K562 (cell line): ENCODE data around the gene CBFA2T3. TPM values are rescaled to one million over a fixed set of nuclear protein-coding genes. Genes with fewer than 3 reads are reported as not detected.
A peak's percentile ranks its signal among the peaks of the same experiment; 100 is the strongest.

Experiments
- ADNP ChIP-seq: fragments of 200-800 bp; sonication (Bioruptor generic); IDR thresholded peaks from 2 replicates; pipeline ENCODE4 v1.6.1; 2016; ENCODE audit warnings: missing genetic modification characterization, missing compliant biosample characterization
- CHD2 ChIP-seq: IDR thresholded peaks from 2 replicates; pipeline ENCODE4 v1.6.1; 2011; ENCODE audit warnings: low read depth, low read length
- HIVEP1 ChIP-seq: fragments of 250-450 bp; sonication (Bioruptor Pico); IDR thresholded peaks from 2 replicates; pipeline ENCODE4 v1.4.0; 2020; ENCODE audit warnings: mild to moderate bottlenecking
- MAX ChIP-seq: sonication (generic); formaldehyde crosslinking; IDR thresholded peaks from 2 replicates; pipeline ENCODE4 v1.9.0; 2022; ENCODE audit warnings: mild to moderate bottlenecking, missing genetic modification reagents
- MAZ ChIP-seq, 2 experiments: fragments of 450-650 bp in 1 of 2; sonication (generic) in 1 of 2; formaldehyde crosslinking; IDR thresholded peaks in 1 of 2; conservative IDR thresholded peaks in 1 of 2; 2 replicates each; pipeline versions ENCODE4 v1.4.0 to v1.5.0; 2020; ENCODE audit warnings: mild to moderate bottlenecking in 1 of 2, missing genetic modification reagents in 1 of 2
- NKRF ChIP-seq: fragments of 450-650 bp; IDR thresholded peaks from 2 replicates; pipeline ENCODE4 v1.6.1; 2016; ENCODE audit warnings: borderline replicate concordance
- NRF1 ChIP-seq, 2 experiments: fragments of 450-650 bp; IDR thresholded peaks in 1 of 2; conservative IDR thresholded peaks in 1 of 2; 2 replicates each; pipeline ENCODE4 v1.6.1; 2014; ENCODE audit warnings: mild to moderate bottlenecking in 2 of 2
- PURB ChIP-seq: sonication (generic); formaldehyde crosslinking; IDR thresholded peaks from 2 replicates; pipeline ENCODE4 v1.9.0; 2021; ENCODE audit warnings: low read depth, mild to moderate bottlenecking, missing genetic modification reagents
- SIN3A ChIP-seq, 2 experiments: fragments of 150-350 bp in 1 of 2; IDR thresholded peaks; 2 replicates each; pipeline ENCODE4 v1.6.1; 2011 to 2016; ENCODE audit warnings: borderline replicate concordance in 2 of 2, low read depth in 2 of 2, low read length in 2 of 2, mild to moderate bottlenecking in 2 of 2, moderate library complexity in 2 of 2; ENCODE audit not compliant: control insufficient read depth in 1 of 2
- SMAD4 ChIP-seq: fragments of 250-450 bp; sonication (Bioruptor Pico); conservative IDR thresholded peaks from 2 replicates; pipeline ENCODE4 v1.8.0; 2021; ENCODE audit warnings: inconsistent platforms, mild to moderate bottlenecking, moderate library complexity
- TCF3 ChIP-seq: sonication (generic); formaldehyde crosslinking; IDR thresholded peaks from 2 replicates; pipeline ENCODE4 v1.4.0; 2020; ENCODE audit warnings: mild to moderate bottlenecking, missing genetic modification reagents
- YY1 ChIP-seq, 3 experiments: IDR thresholded peaks; 2 replicates each; pipeline ENCODE4 v1.6.1; 2011; ENCODE audit warnings: low read length in 2 of 3, mild to moderate bottlenecking in 2 of 3, moderate library complexity in 2 of 3, borderline replicate concordance in 1 of 3, control low read depth in 1 of 3, low read depth in 1 of 3; ENCODE audit not compliant: insufficient read depth in 3 of 3, insufficient replicate concordance in 2 of 3, control insufficient read depth in 1 of 3, insufficient read length in 1 of 3; ENCODE audit errors: extremely low read depth in 1 of 3
- ZNF263 ChIP-seq: sonication (generic); formaldehyde crosslinking; IDR thresholded peaks from 2 replicates; pipeline ENCODE4 v1.8.0; 2022; ENCODE audit warnings: mild to moderate bottlenecking, missing genetic modification reagents, borderline replicate concordance
- ZNF707 ChIP-seq: fragments of 250-450 bp; sonication (Bioruptor Pico); conservative IDR thresholded peaks from 2 replicates; pipeline ENCODE4 v1.8.0; 2022; ENCODE audit warnings: inconsistent platforms, mild to moderate bottlenecking, moderate library complexity
- ZSCAN32 ChIP-seq: fragments of 450-650 bp; formaldehyde crosslinking; IDR thresholded peaks from 2 replicates; pipeline ENCODE4 v1.4.0; 2020; ENCODE audit warnings: mild to moderate bottlenecking, moderate library complexity
- polyA plus RNA-seq, 8 experiments: library from polyadenylated mRNA; depleted of rRNA in 4 of 8; stranded (reverse) in 5 of 8; unstranded in 3 of 8; fragments of >200 nt; fragmentation: Nextera tagmentation in 2 of 8; fragmentation: Illumina TruSeq in 1 of 8; extraction: Ambion mirVana in 2 of 8; extraction: Trizol in 1 of 8; gene quantifications; 2 replicates each; pipeline versions ENCODE4 v1.2.1 to v1.2.3, GENCODE V29; 2011 to 2014; ENCODE audit warnings: inconsistent platforms in 1 of 8, missing spikeins in 1 of 8
- total RNA-seq, 7 experiments: library from RNA; depleted of rRNA in 6 of 7; stranded (reverse); fragments of >200 nt in 6 of 7; fragmentation: Illumina TruSeq in 2 of 7; extraction: Trizol in 2 of 7; gene quantifications; 2 replicates each; pipeline versions ENCODE4 v1.2.1 to v1.2.3, GENCODE V29; 2011 to 2021; ENCODE audit warnings: low replicate concordance in 1 of 7
- TF ChIP-seq, protein P1 (sequence below): fragments of 250-450 bp; sonication (Bioruptor Pico); IDR thresholded peaks from 2 replicates; pipeline ENCODE4 v1.5.0; 2021; ENCODE audit warnings: mild to moderate bottlenecking, moderate library complexity
- TF ChIP-seq, protein P2 (sequence below): sonication (generic); formaldehyde crosslinking; IDR thresholded peaks from 2 replicates; pipeline ENCODE4 v1.8.0; 2022; ENCODE audit warnings: missing genetic modification reagents, mild to moderate bottlenecking, moderate library complexity, borderline replicate concordance

The CBFA2T3 gene
- total and polyA plus RNA-seq, 9 of the 15 experiments (the other 6 are each of a cell fraction or from before 2014, with no cell fraction given), result 2.3 to 145 (median 6.7) TPM

DNA sequence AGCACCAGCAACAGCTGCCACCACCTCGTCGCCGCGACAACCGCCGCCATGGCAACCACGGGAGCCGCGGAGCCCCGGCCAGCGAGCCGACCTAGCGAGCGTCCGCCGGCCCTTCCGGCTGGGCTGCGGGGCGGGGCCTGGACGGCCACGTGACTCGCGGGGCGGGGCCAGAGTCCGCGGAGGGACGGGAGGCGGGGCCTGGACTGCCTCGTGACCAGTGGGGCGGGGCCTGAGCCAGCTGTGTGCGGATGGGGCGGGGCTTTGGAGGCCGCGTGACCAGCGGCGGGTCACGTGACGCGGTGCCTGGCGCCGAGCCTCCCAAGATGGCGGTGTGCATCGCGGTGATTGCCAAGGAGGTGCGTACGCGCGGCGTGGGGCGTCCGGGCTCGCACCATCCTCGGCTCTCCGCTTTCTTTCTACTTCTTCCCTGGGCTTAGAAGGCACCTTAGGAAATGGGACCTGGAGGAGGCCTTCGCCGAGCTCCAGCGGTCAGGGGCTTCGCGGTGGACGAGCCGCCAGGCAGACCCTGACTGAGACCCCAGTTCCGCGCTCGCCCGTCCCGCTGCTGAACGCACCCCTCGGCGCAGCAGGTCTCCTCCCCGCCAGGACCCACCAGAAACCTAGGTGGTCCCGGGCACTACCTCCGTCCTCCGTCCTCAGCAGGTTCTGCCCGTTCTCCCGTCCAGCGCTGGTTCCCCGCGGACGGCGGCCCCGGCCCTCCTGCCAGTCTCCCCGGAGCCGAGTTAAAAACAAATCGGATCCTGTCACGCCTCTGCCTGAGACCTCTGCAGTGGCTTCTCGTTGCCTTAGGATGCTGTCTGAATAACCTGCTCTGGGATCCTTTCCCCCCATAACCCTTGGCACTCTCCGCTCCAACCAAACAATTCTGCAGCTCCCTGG lies 119.9 kb downstream of the CBFA2T3 start, which contains the start of the genes GALNS and TRAPPC2L (continued):
- peak; percentile 69 to 77 for TF ChIP-seq MAZ (CRISPR knock-in tag; conservative IDR thresholded peaks at IDR 0.05 in 1 of 2, IDR thresholded peaks at IDR 0.05 in 1 of 2)
- peak; percentile 17; the same call in 1 of the 2 replicates for TF ChIP-seq TCF3
- TF ChIP-seq NKRF, result peak; percentile 93
- TF ChIP-seq, protein P1, sequence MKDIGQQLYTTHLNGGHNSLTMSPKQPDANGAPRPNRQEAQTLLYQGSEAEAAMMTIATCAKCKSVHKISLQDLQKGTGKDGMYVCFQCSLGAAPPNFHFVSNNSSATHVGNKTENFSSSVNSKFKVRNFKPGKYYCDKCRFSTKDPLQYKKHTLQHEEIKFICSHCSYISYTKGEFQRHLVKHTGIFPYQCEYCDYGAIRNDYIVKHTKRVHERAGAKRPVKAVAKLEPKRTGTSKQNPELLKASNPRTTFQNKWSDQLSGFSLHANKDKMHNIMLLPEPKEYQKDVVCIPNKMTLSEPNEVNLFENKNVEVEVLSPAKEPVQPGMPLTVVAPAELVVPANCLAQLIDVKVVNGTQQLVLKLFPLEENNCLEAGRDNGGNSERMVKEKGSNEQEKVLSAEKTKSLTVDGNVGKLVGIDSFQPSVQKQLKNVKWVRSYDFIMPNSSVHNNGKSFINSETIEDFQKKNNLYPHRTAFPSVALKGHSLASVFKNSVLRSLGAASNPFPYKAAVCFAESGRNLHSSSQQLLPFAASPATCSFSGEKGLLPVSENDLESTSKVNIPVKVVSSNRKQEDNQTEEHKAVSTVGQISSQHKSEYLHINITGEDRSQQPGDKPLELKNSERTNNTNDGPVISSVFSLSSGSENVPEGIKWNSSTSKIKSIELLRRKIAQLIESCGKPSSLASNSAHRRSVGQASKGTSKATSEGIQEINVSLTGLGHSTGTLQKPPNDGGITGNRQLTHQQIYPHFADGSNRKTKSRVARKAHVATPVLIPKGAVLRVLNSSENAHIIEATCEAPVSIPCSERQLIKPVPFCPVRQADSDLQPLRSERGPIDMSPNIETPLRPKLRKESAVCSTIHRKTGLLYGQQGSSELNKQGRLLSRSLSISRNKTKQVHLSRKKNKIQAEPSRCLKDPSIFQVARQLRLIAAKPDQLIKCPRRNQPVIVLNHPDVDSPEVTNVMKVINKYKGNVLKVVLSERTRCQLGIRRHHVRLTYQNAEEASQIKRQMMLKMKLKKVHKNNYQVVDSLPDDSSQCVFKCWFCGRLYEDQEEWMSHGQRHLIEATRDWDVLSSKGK (CRISPR knock-in tag), result no peak
- TF ChIP-seq CHD2, result 0 out of 2 replicates have a peak, but pooled peaks have one; percentile 14
- TF ChIP-seq ZSCAN32 (CRISPR knock-in tag), result no peak
- peak; percentile 88 to 97 (median 97) for TF ChIP-seq YY1 (IDR thresholded peaks at IDR 0.05; ENCODE audit: borderline replicate concordance in 1 of 3, control insufficient read depth in 1 of 3, extremely low read depth in 1 of 3, insufficient read depth in 3 of 3, insufficient read length in 1 of 3, insufficient replicate concordance in 2 of 3, low read depth in 1 of 3, low read length in 2 of 3)
- 0 out of 2 replicates have a peak, but pooled peaks have one; percentile 35 for TF ChIP-seq HIVEP1 (CRISPR knock-in tag)
- 0 out of 2 replicates have a peak, but pooled peaks have one; percentile 28 for TF ChIP-seq ZNF263 (CRISPR knock-in tag)
- peak; percentile 95 for TF ChIP-seq MAX (CRISPR knock-in tag)
- TF ChIP-seq ZNF707, result no peak
- TF ChIP-seq, protein P2, sequence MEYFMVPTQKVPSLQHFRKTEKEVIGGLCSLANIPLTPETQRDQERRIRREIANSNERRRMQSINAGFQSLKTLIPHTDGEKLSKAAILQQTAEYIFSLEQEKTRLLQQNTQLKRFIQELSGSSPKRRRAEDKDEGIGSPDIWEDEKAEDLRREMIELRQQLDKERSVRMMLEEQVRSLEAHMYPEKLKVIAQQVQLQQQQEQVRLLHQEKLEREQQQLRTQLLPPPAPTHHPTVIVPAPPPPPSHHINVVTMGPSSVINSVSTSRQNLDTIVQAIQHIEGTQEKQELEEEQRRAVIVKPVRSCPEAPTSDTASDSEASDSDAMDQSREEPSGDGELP (CRISPR knock-in tag), result peak; percentile 99
- TF ChIP-seq SMAD4, result 0 out of 2 replicates have a peak, but pooled peaks have one; percentile 21
- peak; percentile 55 to 56; a peak in 2 of 4 replicates for TF ChIP-seq NRF1 (conservative IDR thresholded peaks at IDR 0.05 in 1 of 2, IDR thresholded peaks at IDR 0.05 in 1 of 2)
- TF ChIP-seq PURB (CRISPR knock-in tag), result no peak
- TF ChIP-seq ADNP (tag), result no peak
- peak; percentile 78 to 98; a peak in 3 of 4 replicates for TF ChIP-seq SIN3A (IDR thresholded peaks at IDR 0.05; ENCODE audit: borderline replicate concordance in 2 of 2, control insufficient read depth in 1 of 2, low read depth in 2 of 2, low read length in 2 of 2)
